ENCODE measurements around the gene MAPK8.
A peak's percentile ranks its signal among the peaks of the same experiment; 100 is the strongest.

Gene MAPK8

GRCh38 chr10:48467669-48468068 is 161.2 kb downstream of the MAPK8 start:
- Histone ChIP-seq H3K4me3 (ENCODE audit: insufficient read length, low read depth) (no peak overlapping the region), H3K36me3 (ENCODE audit: insufficient read depth, insufficient read length, low read length) (no peaks in the 10 kb centered on the region), H3K27me3 (ENCODE audit: insufficient read depth, insufficient read length) (no peaks in the 10 kb centered on the region), H3K4me1 (ENCODE audit: insufficient read depth, insufficient read length) (peaks cover 28% of the 10 kb centered on the region), H3K9ac (ENCODE audit: insufficient read length, low read depth) (no peak overlapping the region), H3K9me3 (ENCODE audit: insufficient read depth, low read length) (no peaks in the 10 kb centered on the region)
- no peak for DNase-seq (ENCODE audit: low read depth, low spot score)
- TF ChIP-seq YY1 (IDR thresholded peaks at IDR 0.05; ENCODE audit: insufficient read depth, insufficient read length): no peak
- no peak for TF ChIP-seq ZNF274 (IDR thresholded peaks at IDR 0.05; ENCODE audit: low read depth, low read length)
- TF ChIP-seq SUZ12 (IDR thresholded peaks at IDR 0.05; ENCODE audit: extremely low read depth, insufficient read depth, insufficient read length): no peak

GRCh38 chr10:48468130-48468790 is 161.8 kb downstream of the MAPK8 start:
- peaks cover 28% of the 10 kb centered on the region for H3K4me1 ChIP-seq (ENCODE audit: insufficient read depth, insufficient read length)
- DNase-seq (ENCODE audit: low read depth, low spot score): no peak
- no peak overlapping the region for H3K4me3 ChIP-seq (ENCODE audit: insufficient read length, low read depth)
- no peaks in the 10 kb centered on the region for H3K27me3 ChIP-seq (ENCODE audit: insufficient read depth, insufficient read length)
- TF ChIP-seq ZNF274 (IDR thresholded peaks at IDR 0.05; ENCODE audit: low read depth, low read length) (no peak), SUZ12 (IDR thresholded peaks at IDR 0.05; ENCODE audit: extremely low read depth, insufficient read depth, insufficient read length) (no peak), YY1 (IDR thresholded peaks at IDR 0.05; ENCODE audit: insufficient read depth, insufficient read length) (no peak)
- no peak overlapping the region for H3K9ac ChIP-seq (ENCODE audit: insufficient read length, low read depth)
- H3K36me3 ChIP-seq (ENCODE audit: insufficient read depth, insufficient read length, low read length): no peaks in the 10 kb centered on the region
- no peaks in the 10 kb centered on the region for H3K9me3 ChIP-seq (ENCODE audit: insufficient read depth, low read length)

GRCh38 chr10:48468866-48469511 is 162.5 kb downstream of the MAPK8 start:
- H3K4me1 ChIP-seq (ENCODE audit: insufficient read depth, insufficient read length): peaks cover 25% of the 10 kb centered on the region

GRCh38 chr10:48469516-48470020 is 163.1 kb downstream of the MAPK8 start:
- Histone ChIP-seq H3K4me3 (ENCODE audit: insufficient read length, low read depth) (no peak overlapping the region), H3K9ac (ENCODE audit: insufficient read length, low read depth) (peak overlapping the region; percentile 33), H3K9me3 (ENCODE audit: insufficient read depth, low read length) (no peaks in the 10 kb centered on the region), H3K4me1 (ENCODE audit: insufficient read depth, insufficient read length) (peaks cover 23% of the 10 kb centered on the region), H3K27me3 (ENCODE audit: insufficient read depth, insufficient read length) (no peaks in the 10 kb centered on the region), H3K36me3 (ENCODE audit: insufficient read depth, insufficient read length, low read length) (no peaks in the 10 kb centered on the region)
- no peak for DNase-seq (ENCODE audit: low read depth, low spot score)
- no peak for TF ChIP-seq SUZ12 (IDR thresholded peaks at IDR 0.05; ENCODE audit: extremely low read depth, insufficient read depth, insufficient read length)
- TF ChIP-seq YY1 (IDR thresholded peaks at IDR 0.05; ENCODE audit: insufficient read depth, insufficient read length): no peak
- TF ChIP-seq ZNF274 (IDR thresholded peaks at IDR 0.05; ENCODE audit: low read depth, low read length): no peak

More at GRCh38 chr10:48468866-48469511, 162.5 kb downstream of the MAPK8 start:
- H3K9me3 ChIP-seq (ENCODE audit: insufficient read depth, low read length): no peaks in the 10 kb centered on the region
- DNase-seq (ENCODE audit: low read depth, low spot score): no peak
- no peaks in the 10 kb centered on the region for H3K36me3 ChIP-seq (ENCODE audit: insufficient read depth, insufficient read length, low read length)
- H3K9ac ChIP-seq (ENCODE audit: insufficient read length, low read depth): no peak overlapping the region
- H3K27me3 ChIP-seq (ENCODE audit: insufficient read depth, insufficient read length): no peaks in the 10 kb centered on the region
- H3K4me3 ChIP-seq (ENCODE audit: insufficient read length, low read depth): no peak overlapping the region
- TF ChIP-seq ZNF274 (IDR thresholded peaks at IDR 0.05; ENCODE audit: low read depth, low read length) (no peak), YY1 (IDR thresholded peaks at IDR 0.05; ENCODE audit: insufficient read depth, insufficient read length) (no peak), SUZ12 (IDR thresholded peaks at IDR 0.05; ENCODE audit: extremely low read depth, insufficient read depth, insufficient read length) (no peak)

- Histone ChIP-seq H3K4me3 (ENCODE audit: insufficient read length, low read depth) (no peak overlapping the region), H3K27me3 (ENCODE audit: insufficient read depth, insufficient read length) (no peaks in the 10 kb centered on the region), H3K9me3 (ENCODE audit: insufficient read depth, low read length) (no peaks in the 10 kb centered on the region), H3K36me3 (ENCODE audit: insufficient read depth, insufficient read length, low read length) (no peaks in the 10 kb centered on the region), H3K9ac (ENCODE audit: insufficient read length, low read depth) (peak overlapping the region; percentile 18), H3K4me1 (ENCODE audit: insufficient read depth, insufficient read length) (peaks cover 21% of the 10 kb centered on the region)
- TF ChIP-seq ZNF274 (IDR thresholded peaks at IDR 0.05; ENCODE audit: low read depth, low read length) (no peak), SUZ12 (IDR thresholded peaks at IDR 0.05; ENCODE audit: extremely low read depth, insufficient read depth, insufficient read length) (no peak), YY1 (IDR thresholded peaks at IDR 0.05; ENCODE audit: insufficient read depth, insufficient read length) (no peak)
- peak; percentile 59 for DNase-seq (ENCODE audit: low read depth, low spot score)
Observed at GRCh38 chr10:48470115-48470892, 163.8 kb downstream of the MAPK8 start.

GRCh38 chr10:48470893-48471805 is 164.7 kb downstream of the MAPK8 start:
- Histone ChIP-seq H3K9me3 (ENCODE audit: insufficient read depth, low read length) (no peaks in the 10 kb centered on the region), H3K4me3 (ENCODE audit: insufficient read length, low read depth) (no peak overlapping the region), H3K36me3 (ENCODE audit: insufficient read depth, insufficient read length, low read length) (no peaks in the 10 kb centered on the region), H3K9ac (ENCODE audit: insufficient read length, low read depth) (no peak overlapping the region), H3K4me1 (ENCODE audit: insufficient read depth, insufficient read length) (peaks cover 16% of the 10 kb centered on the region), H3K27me3 (ENCODE audit: insufficient read depth, insufficient read length) (no peaks in the 10 kb centered on the region)
- TF ChIP-seq SUZ12 (IDR thresholded peaks at IDR 0.05; ENCODE audit: extremely low read depth, insufficient read depth, insufficient read length) (no peak), ZNF274 (IDR thresholded peaks at IDR 0.05; ENCODE audit: low read depth, low read length) (no peak)
- DNase-seq (ENCODE audit: low read depth, low spot score): no peak
